Chondrocyte (in vitro differentiated cells): Measurements from ENCODE around the gene MTUS2. TPM values are rescaled to one million over a fixed set of nuclear protein-coding genes. Genes with fewer than 3 reads are reported as not detected.

Experiments used
- DNase-seq: peaks from one replicate; pipeline ENCODE4 v3.0.0; 2021; ENCODE audit warnings: mixed read lengths, low spot score
- H3K27ac Mint-ChIP-seq: one replicate; pipeline ENCODE4 v1.8.0; 2021; ENCODE audit warnings: mild to moderate bottlenecking, moderate library complexity, mixed read lengths; ENCODE audit not compliant: unreplicated experiment
- H3K27me3 Mint-ChIP-seq: 2 replicates; pipeline ENCODE4 v1.8.0; 2021; ENCODE audit warnings: low read depth, mixed read lengths
- H3K36me3 Mint-ChIP-seq: 2 replicates; pipeline ENCODE4 v1.8.0; 2021; ENCODE audit warnings: low read depth, mixed read lengths
- H3K4me1 Mint-ChIP-seq: 2 replicates; pipeline ENCODE4 v1.8.0; 2021; ENCODE audit warnings: low read depth, mild to moderate bottlenecking, mixed read lengths
- H3K4me3 Mint-ChIP-seq: one replicate; pipeline ENCODE4 v1.8.0; 2021; ENCODE audit warnings: mild to moderate bottlenecking, moderate library complexity, mixed read lengths; ENCODE audit not compliant: unreplicated experiment
- H3K9me3 Mint-ChIP-seq: 2 replicates; pipeline ENCODE4 v1.8.0; 2021; ENCODE audit warnings: low read depth, mixed read lengths
- total RNA-seq: library from RNA; stranded (reverse); gene quantifications from 3 replicates; pipeline ENCODE4 v1.2.1, GENCODE V29; 2021
- TF ChIP-seq, protein P1 (sequence below): fragments of 200-600 bp; sonication (generic); IDR thresholded peaks from 2 replicates; pipeline ENCODE4 v1.5.0; 2021; ENCODE audit warnings: antibody characterized with exemption, mild to moderate bottlenecking, moderate library complexity

Gene MTUS2
- total RNA-seq, 1 donor from 2014 or later, result 1.2 TPM

DNA sequence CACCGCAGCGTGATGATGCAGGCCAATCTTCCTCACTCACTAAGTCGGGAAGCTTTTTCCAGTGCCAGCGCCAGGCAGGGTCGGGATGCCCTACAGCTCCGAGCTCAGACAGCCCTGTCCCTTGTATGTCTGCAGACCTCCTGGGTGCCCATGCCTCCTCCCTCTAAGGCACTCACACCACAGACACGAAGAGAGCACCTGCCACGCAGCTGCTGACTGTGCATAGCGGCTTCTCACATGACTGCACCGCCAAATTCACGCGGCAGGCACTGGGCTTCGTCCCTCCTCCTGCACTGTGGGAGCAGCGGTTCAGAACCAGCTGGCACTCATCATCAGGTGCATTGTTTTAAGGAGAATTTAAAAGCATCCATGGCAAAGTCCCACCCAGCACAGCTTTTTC, 687.2 kb downstream of the MTUS2 start:
- Mint-ChIP-seq H3K4me1 (peaks cover 34% of the 10 kb centered on the region), H3K27ac (no peak overlapping the region), H3K4me3 (no peak overlapping the region), H3K9me3 (no peaks in the 10 kb centered on the region), H3K36me3 (peaks cover 12% of the 10 kb centered on the region), H3K27me3 (peaks cover 2% of the 10 kb centered on the region)
- TF ChIP-seq, protein P1, sequence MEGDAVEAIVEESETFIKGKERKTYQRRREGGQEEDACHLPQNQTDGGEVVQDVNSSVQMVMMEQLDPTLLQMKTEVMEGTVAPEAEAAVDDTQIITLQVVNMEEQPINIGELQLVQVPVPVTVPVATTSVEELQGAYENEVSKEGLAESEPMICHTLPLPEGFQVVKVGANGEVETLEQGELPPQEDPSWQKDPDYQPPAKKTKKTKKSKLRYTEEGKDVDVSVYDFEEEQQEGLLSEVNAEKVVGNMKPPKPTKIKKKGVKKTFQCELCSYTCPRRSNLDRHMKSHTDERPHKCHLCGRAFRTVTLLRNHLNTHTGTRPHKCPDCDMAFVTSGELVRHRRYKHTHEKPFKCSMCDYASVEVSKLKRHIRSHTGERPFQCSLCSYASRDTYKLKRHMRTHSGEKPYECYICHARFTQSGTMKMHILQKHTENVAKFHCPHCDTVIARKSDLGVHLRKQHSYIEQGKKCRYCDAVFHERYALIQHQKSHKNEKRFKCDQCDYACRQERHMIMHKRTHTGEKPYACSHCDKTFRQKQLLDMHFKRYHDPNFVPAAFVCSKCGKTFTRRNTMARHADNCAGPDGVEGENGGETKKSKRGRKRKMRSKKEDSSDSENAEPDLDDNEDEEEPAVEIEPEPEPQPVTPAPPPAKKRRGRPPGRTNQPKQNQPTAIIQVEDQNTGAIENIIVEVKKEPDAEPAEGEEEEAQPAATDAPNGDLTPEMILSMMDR, result no peak
- DNase-seq, result no peak

DNA sequence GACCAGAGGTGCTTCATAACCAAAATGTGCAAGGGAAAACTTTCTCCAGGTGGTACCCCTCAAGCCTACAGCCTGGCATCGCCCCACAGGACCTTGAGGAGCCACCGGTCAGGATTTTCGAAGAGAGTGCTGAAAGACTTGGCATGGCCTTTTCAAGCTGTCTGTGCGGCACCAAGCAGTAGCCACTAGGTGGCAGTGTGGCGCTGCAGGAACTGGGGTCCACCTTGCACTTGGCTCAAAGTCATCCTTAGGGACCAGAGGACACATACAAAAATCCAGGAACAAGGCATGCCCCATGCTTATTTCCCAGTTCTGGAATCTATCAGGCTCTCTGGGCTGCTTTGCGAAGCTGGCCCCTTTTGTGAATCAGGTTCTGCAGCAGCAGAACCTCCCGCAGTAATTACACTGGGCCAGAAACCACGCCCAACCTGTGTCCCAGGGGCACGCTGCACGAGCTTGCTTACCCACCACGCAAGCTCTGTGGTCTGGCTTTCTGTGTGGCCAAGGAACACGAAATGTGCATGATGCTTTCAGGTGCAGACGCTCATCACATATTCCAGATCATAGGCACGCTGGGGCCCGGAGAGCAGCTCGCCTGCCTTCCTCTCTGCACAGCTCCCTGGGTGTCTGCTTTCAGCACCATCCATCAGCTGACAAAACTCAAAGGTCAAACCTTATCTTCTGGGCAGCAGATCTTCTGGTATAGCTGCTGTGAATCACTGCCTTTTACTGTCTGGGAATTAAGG, 688.2 kb downstream of the MTUS2 start:
- H3K4me1 Mint-ChIP-seq, result peaks cover 29% of the 10 kb centered on the region
- H3K27me3 Mint-ChIP-seq, result peaks cover 2% of the 10 kb centered on the region
- H3K4me3 Mint-ChIP-seq, result no peak overlapping the region
- H3K27ac Mint-ChIP-seq, result no peak overlapping the region
- no peaks in the 10 kb centered on the region for H3K9me3 Mint-ChIP-seq
- TF ChIP-seq, protein P1, result peak; percentile 98
- peak; percentile 50 for DNase-seq
- peaks cover 18% of the 10 kb centered on the region for H3K36me3 Mint-ChIP-seq

DNA sequence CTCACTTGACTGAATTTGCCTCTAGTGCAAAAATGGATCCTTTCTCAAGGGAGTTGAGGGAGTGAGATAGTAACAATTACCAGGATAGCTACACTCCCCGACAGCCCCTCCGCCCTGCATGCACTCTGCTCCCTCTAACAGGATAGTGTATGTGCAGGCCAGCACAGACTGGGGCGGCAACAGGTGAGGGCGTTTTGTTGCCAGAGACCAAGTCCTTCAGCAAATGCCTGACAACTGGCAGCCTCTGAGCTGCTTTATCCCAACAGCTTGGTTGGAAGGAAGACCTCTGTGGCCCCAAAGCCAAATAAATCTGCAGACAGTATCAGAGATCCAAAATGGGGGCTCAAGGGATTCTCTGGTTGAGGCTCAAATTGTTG, 688.7 kb downstream of the MTUS2 start:
- Mint-ChIP-seq H3K4me1 (peaks cover 32% of the 10 kb centered on the region), H3K36me3 (peaks cover 23% of the 10 kb centered on the region), H3K27me3 (peaks cover 2% of the 10 kb centered on the region)

DNA sequence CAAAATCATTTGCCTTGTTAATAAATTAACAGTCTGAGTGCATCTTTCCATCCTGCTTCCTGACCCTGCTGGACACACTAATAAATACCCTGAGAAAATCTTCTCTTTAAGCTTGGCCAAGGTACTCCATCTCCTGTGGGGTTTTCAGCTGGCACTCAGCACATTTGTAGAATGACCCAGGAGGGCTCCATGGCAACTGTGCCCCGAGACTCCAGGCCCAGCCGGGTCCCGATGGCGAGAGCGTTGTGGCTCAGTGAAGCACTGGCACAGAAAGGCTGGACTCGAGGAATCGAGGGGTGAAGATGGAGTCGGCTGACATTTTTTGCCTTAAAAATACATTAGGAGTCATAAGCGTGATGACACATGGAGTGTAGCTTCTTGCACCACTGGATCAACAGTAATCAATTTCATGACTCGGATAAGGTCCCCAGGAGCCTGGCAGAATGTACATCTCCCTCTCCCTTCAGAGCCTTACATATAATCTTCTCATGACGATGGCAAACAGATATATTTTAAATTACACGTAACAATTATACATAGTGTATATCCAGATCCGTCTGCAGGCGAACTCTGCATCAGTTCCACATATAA, 690.0 kb downstream of the MTUS2 start:
- peak overlapping the region; percentile 68 for H3K27ac Mint-ChIP-seq
- DNase-seq, result no peak
- H3K4me1 Mint-ChIP-seq, result peaks cover 33% of the 10 kb centered on the region
- H3K4me3 Mint-ChIP-seq, result no peak overlapping the region
- TF ChIP-seq, protein P1, result no peak
- H3K9me3 Mint-ChIP-seq, result no peaks in the 10 kb centered on the region
- H3K36me3 Mint-ChIP-seq, result peaks cover 27% of the 10 kb centered on the region
- no peaks in the 10 kb centered on the region for H3K27me3 Mint-ChIP-seq

More for the DNA sequence above, 688.7 kb downstream of the MTUS2 start:
- no peak overlapping the region for H3K27ac Mint-ChIP-seq
- no peak for DNase-seq
- no peaks in the 10 kb centered on the region for H3K9me3 Mint-ChIP-seq
- H3K4me3 Mint-ChIP-seq, result no peak overlapping the region
- TF ChIP-seq, protein P1, result no peak

DNA sequence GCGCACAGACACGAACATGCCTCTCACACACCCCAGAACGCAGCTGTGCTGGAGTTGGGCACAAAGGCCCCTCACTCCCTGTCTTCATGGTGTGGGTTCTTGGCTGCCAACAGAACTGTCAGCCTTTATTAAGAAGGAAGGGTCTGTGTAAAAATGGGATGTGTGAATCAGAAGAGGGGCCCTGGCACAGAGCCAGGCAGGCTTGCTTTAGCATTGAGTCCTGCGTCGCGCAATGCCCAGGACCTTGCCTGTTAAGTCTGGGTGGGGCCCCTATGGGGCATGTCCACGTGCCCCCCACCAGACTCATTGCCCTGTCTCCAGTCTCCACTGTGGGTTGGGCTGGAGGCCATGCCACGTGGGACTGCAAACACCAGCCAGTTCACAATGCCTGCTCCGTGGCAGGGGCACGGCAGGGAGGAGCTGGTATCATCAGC, 690.5 kb downstream of the MTUS2 start:
- no peaks in the 10 kb centered on the region for H3K27me3 Mint-ChIP-seq
- H3K36me3 Mint-ChIP-seq, result peaks cover 28% of the 10 kb centered on the region
- H3K9me3 Mint-ChIP-seq, result no peaks in the 10 kb centered on the region
- TF ChIP-seq, protein P1, result no peak
- DNase-seq, result no peak
- H3K4me3 Mint-ChIP-seq, result no peak overlapping the region
- peaks cover 33% of the 10 kb centered on the region for H3K4me1 Mint-ChIP-seq
- no peak overlapping the region for H3K27ac Mint-ChIP-seq
